UCSD-AML1 (cell line): ENCODE measurements around the gene CD79B.
A peak's percentile ranks its signal among the peaks of the same experiment; 100 is the strongest.
"Not testable (repeated sequence)": the region's sequence is repeated elsewhere in the genome, so short reads cannot be mapped to it uniquely, and the experiment has no call there.

Experiments
- DNase-seq: peaks from one replicate; lab custom pipeline; 2025; ENCODE audit not compliant: unreplicated experiment; lab: John Stamatoyannopoulos, UW

The CD79B gene

DNA sequence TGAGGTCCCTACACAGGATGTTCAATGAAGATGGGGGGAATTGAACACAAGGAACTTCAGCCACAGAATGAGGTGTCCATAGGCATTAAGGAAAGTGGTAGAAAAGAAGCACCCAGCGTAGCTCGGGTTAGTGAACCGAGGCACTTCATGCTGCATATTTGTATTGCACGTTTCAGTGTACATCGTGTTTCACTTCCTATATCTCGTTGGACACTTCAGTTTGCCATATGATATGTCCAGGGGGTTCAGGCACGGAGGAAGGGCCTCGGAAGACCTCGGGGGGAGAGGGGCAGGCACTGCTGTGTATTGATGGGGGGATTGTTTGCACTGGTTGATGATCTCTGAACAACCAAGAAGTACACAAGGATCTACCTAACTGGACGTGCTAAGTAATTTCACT, 16.4 kb downstream of the CD79B start:
- not testable (repeated sequence) for DNase-seq

DNA sequence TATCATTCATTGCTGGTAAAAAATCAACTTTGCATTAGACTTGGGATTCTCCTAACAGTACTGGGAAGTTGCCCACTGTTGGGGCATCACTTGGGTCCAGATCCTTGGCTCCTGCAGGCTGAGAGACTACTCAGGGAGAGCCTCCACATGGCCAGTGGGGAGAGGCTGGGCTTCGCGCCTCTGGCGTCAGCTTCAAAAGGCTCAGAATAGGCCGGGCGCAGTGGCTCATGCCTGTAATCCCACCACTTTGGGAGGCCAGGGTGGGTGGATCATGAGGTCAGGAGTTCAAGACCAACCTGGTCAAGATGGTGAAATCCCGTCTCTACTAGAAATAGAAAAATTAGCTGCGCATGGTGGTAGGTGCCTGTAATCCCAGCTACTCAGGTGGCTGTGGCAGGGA, 17.7 kb downstream of the CD79B start:
- no peak for DNase-seq

DNA sequence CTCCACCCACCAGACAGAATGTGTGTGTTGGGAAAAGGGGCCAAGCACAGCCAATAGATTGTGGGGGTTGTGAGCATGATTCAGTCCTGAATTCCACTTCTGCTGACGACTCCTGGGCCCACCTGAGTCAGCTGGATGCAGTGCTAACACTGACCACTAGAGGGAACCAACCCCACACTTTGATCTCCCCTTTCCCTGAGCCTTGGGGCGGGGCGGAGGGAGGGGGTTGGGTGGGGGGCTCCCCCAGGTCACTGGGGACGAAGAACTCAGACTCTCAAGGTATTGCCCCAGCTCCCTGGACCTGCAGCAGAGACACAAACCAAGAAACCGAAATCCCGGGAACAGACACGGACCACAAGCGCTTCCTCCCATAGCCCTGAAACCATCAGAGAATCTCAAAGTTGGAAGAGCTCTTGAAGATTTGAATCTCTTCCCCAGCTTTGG, 20.5 kb downstream of the CD79B start:
- peak; percentile 28 for DNase-seq

DNA sequence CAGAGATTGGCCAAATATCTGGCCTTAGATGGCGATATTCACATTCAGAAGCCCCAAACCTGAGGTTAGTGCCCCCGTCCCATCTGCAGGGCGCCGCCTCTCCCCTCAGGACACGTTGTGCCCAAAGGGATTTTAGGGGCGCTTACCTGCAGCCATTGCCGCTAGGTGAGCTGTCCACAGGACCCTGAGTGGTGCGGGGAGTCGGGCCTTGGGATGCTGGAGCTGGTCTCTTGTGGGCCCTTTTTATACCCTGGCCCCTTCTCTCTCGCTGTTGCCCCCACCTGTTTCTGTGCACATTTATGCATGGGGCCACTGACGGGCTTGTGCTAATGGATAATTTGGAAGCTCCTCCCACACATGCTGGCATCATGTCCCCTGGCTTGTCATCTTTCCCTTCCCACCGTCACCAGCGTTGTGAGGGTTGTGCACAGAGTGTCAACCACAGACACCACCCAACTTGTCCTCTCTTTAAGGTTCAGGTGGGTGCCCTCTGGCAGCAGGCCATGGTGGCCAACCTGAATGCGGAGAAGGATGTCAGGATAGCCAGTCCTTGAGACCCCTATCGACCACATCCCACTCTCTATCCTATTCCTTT, 21.0 kb downstream of the CD79B start, which contains the start of gene CSHL1:
Gene CSHL1 (minus strand): TSS at position 218 of the 595 bp plus-strand sequence. CDS start 62 bp downstream, at position 156.
- DNase-seq, result no peak

GRCh38 chr17:63910096-63910495, 22.0 kb downstream of the CD79B start:
- DNase-seq, result no peak

- not testable (repeated sequence) for DNase-seq
Measured at GRCh38 chr17:63909586-63909985, 22.5 kb downstream of the CD79B start.

GRCh38 chr17:63907161-63907778, 24.9 kb downstream of the CD79B start:
- DNase-seq, result peak; percentile 16

DNA sequence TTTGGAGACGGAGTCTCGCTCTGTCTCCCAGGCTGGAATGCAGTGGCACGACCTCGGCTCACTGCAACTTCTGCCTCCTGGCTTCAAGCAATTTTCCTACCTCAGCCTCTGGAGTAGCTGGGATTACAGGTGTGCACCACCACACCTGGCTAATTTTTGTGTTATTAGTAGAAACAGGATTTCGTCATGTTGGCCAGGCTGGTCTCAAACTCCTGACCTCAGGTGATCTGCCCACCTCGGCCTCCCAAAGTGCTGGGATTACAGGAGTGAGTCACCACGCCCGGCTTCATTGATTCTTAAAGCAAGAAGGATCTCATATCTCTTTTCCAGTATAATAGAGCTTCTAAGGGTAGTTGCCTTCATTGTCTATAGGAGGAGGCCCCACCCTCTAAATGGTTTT, 27.3 kb downstream of the CD79B start:
- not testable (repeated sequence) for DNase-seq

GRCh38 chr17:63903787-63904201, 28.3 kb downstream of the CD79B start:
- DNase-seq, result not testable (repeated sequence)

GRCh38 chr17:63901971-63902370, 30.2 kb downstream of the CD79B start:
- not testable (repeated sequence) for DNase-seq

- DNase-seq, result not testable (repeated sequence)
Measured at GRCh38 chr17:63898899-63899798, 33.0 kb downstream of the CD79B start.

GRCh38 chr17:63896524-63897354, 35.4 kb downstream of the CD79B start, which contains the start of gene CSH1:
TSS of gene CSH1 (minus strand) at chr17:63896574. CDS start at chr17:63896511, 63 bp downstream.
- not testable (repeated sequence) for DNase-seq

DNA sequence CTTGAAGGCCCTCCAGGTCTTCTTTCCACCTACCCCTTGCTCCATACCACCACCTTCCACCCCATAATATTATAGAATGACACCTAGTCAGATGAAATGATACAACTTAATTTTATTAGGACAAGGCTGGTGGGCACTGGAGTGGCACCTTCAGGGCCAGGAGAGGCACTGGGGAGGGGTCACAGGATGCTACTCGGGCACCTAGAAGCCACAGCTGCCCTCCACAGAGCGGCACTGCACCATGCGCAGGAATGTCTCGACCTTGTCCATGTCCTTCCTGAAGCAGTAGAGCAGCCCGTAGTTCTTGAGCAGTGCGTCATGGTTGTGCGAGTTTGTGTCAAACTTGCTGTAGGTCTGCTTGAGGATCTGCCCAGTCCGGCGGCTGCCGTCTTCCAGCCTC, 37.3 kb downstream of the CD79B start:
- DNase-seq, result not testable (repeated sequence)

DNA sequence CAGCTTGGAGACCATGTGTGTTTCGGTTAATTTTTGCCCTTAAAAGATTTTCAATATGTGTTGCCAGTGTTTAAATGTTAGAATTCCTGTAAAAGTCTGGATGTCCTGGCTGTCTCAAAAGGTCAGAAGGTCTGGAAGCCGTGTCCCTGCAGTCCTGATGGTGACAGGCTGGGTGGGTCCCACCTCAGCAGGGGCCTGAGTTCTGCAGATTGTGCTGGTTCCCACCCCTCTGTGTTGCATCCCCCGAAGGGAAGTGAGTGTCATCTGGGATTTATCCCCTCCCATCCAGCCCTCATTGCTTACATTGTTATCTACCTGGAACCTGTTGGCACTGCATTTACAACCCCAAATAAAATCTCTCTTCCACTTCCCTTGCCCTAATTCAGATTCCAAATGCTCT, 38.1 kb downstream of the CD79B start:
- DNase-seq, result not testable (repeated sequence)

- not testable (repeated sequence) for DNase-seq
Measured at GRCh38 chr17:63892316-63893037, 39.7 kb downstream of the CD79B start.

GRCh38 chr17:63889026-63889848, 42.9 kb downstream of the CD79B start:
- not testable (repeated sequence) for DNase-seq

GRCh38 chr17:63885119-63885518, 47.0 kb downstream of the CD79B start:
- not testable (repeated sequence) for DNase-seq

- DNase-seq, result not testable (repeated sequence)
Measured at GRCh38 chr17:63882626-63883126, 49.5 kb downstream of the CD79B start.
